Mesendoderm (in vitro differentiated cells): ENCODE results near the gene CA14.
A peak's percentile ranks its signal among the peaks of the same experiment; 100 is the strongest.

Experiments
- DNase-seq: peaks from one replicate; pipeline ENCODE4 v3.0.0; 2013
- H2AK5ac ChIP-seq: 2 replicates; pipeline ENCODE4 v1.6.1; 2013; ENCODE audit warnings: low read length, inconsistent platforms
- H2BK120ac ChIP-seq: 2 replicates; pipeline ENCODE4 v1.6.1; 2013; ENCODE audit warnings: low read depth, mild to moderate bottlenecking, low read length, moderate library complexity, mixed read lengths
- H2BK15ac ChIP-seq: replicated peaks from 2 replicates; pipeline ENCODE4 v1.6.1; 2013; ENCODE audit warnings: low read depth, mild to moderate bottlenecking, moderate library complexity
- H2BK5ac ChIP-seq: 2 replicates; pipeline ENCODE4 v1.6.1; 2013; ENCODE audit warnings: low read length, inconsistent platforms
- H3K18ac ChIP-seq: 2 replicates; pipeline ENCODE4 v1.6.1; 2013; ENCODE audit warnings: mild to moderate bottlenecking, low read length, mixed read lengths
- H3K23ac ChIP-seq: one replicate; pipeline ENCODE4 v1.6.1; 2013; ENCODE audit warnings: low read length
- H3K27ac ChIP-seq: 2 replicates; pipeline ENCODE4 v1.5.1; 2013; ENCODE audit warnings: low read depth, mild to moderate bottlenecking, inconsistent platforms, low read length, moderate library complexity
- H3K27me3 ChIP-seq: 2 replicates; pipeline ENCODE4 v1.6.1; 2013; ENCODE audit warnings: low read length, control low read depth, mild to moderate bottlenecking, inconsistent platforms; ENCODE audit not compliant: insufficient read depth, poor library complexity
- H3K36me3 ChIP-seq: 2 replicates; pipeline ENCODE4 v1.6.1; 2013; ENCODE audit warnings: low read length, inconsistent platforms; ENCODE audit not compliant: control insufficient read depth, insufficient read depth
- H3K4ac ChIP-seq: one replicate; pipeline ENCODE4 v1.6.1; 2013; ENCODE audit warnings: low read depth, mild to moderate bottlenecking, low read length, moderate library complexity
- H3K4me1 ChIP-seq: 2 replicates; pipeline ENCODE4 v1.6.1; 2013; ENCODE audit warnings: low read depth, low read length, inconsistent platforms; ENCODE audit not compliant: control insufficient read depth
- H3K4me2 ChIP-seq: 2 replicates; pipeline ENCODE4 v1.6.1; 2013; ENCODE audit warnings: low read length
- H3K4me3 ChIP-seq: 2 replicates; pipeline ENCODE4 v1.5.1; 2013; ENCODE audit warnings: mild to moderate bottlenecking, low read length
- H3K56ac ChIP-seq: one replicate; pipeline ENCODE4 v1.6.1; 2013; ENCODE audit warnings: low read length
- H3K79me1 ChIP-seq: 2 replicates; pipeline ENCODE4 v1.6.1; 2013; ENCODE audit warnings: low read length, inconsistent platforms
- H3K79me2 ChIP-seq: 2 replicates; pipeline ENCODE4 v1.6.1; 2013; ENCODE audit warnings: mild to moderate bottlenecking, low read length; ENCODE audit not compliant: control insufficient read depth, insufficient read depth
- H3K9ac ChIP-seq: 2 replicates; pipeline ENCODE4 v1.6.1; 2013; ENCODE audit warnings: low read length, inconsistent platforms
- H4K5ac ChIP-seq: one replicate; pipeline ENCODE4 v1.6.1; 2013; ENCODE audit warnings: low read length
- H4K8ac ChIP-seq: one replicate; pipeline ENCODE4 v1.6.1; 2013; ENCODE audit warnings: low read depth, mild to moderate bottlenecking, control low read depth, low read length, moderate library complexity
- WGBS: extraction: QIAGEN DNeasy Blood & Tissue Kit; methylation state at CpG from one replicate; pipeline ENCODE4 v1.1.7; 2013; ENCODE audit warnings: low lambda C conversion rate, missing lambda C conversion rate; ENCODE audit not compliant: insufficient coverage; ENCODE audit errors: extremely low coverage; 5-methylcytosine and 5-hydroxymethylcytosine counted together

Gene CA14

DNA sequence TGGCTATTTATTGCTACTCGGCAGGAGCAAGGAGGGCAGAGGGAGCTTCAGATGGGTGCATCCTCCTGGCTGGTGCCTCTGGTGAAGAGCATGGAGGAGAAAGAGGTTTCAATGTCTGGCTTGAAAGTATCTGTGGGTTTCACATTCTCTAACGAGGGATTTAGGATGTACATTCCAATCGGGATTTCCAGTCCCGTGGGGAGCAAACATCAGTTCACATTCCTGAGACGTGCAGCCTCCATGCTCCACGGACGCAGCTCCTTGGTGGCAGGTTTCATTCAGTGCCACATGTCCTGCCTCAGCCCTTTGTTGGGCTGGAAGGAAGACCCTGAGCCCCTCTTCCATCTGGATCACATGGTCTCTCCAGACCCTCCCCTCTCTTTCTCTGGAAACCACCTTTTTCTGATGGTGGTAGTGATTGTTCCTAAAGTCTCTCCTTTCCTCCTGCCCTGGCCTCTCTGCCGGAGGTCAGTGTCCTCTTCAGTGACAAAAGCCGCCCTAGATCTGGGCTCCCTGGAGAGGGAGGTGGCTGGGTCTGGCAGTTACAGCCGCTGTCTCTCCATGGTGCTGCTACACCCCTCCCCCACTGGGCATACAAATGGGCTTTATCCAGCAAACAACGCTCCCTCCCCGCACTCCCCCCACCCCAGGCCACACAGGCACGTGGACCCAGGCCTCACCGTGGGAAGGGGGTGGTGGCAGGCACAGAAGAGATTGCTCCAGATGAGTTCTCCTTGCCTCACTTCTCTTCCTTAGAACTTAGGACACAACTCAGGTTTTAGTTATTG lies 826 bp upstream of the CA14 start:
- DNase-seq: peak; percentile 85
- H2BK120ac ChIP-seq: peak overlapping the region; percentile 54

GRCh38 chr1:150259217-150259616 lies 1.6 kb downstream of the CA14 start:
- no peak for DNase-seq
- H3K18ac ChIP-seq: peak overlapping the region; percentile 96
- H3K23ac ChIP-seq: no peak overlapping the region
- no peak overlapping the region for H4K8ac ChIP-seq
- WGBS: no CpG with 5 or more reads among the region's 4 CpGs
- H3K4me2 ChIP-seq: peak overlapping the region; percentile 48
- no peaks in the 10 kb centered on the region for H3K36me3 ChIP-seq
- peak overlapping the region; percentile 81 for H2BK5ac ChIP-seq
- peak overlapping the region; percentile 12 for H2AK5ac ChIP-seq
- peaks cover 7% of the 10 kb centered on the region for H3K79me2 ChIP-seq
- peaks cover 9% of the 10 kb centered on the region for H3K4me1 ChIP-seq
- peak overlapping the region; percentile 18 for H3K4me3 ChIP-seq
- H2BK120ac ChIP-seq: peak overlapping the region; percentile 62
- no peaks in the 10 kb centered on the region for H3K27me3 ChIP-seq
- H3K79me1 ChIP-seq: peaks cover 6% of the 10 kb centered on the region
- no peak overlapping the region for H4K5ac ChIP-seq
- peak overlapping the region; percentile 90 for H3K56ac ChIP-seq
- H3K27ac ChIP-seq: peak overlapping the region; percentile 88
- H3K9ac ChIP-seq: peak overlapping the region; percentile 88
- no peak overlapping the region for H2BK15ac ChIP-seq
- H3K4ac ChIP-seq: peak overlapping the region; percentile 56

More for the DNA sequence above, 826 bp upstream of the CA14 start:
- Histone ChIP-seq H3K56ac (peak overlapping the region; percentile 90), H3K4me3 (peak overlapping the region; percentile 55), H3K4ac (peak overlapping the region; percentile 88), H2AK5ac (peak overlapping the region; percentile 12), H3K27ac (peak overlapping the region; percentile 88), H3K36me3 (no peaks in the 10 kb centered on the region), H3K4me2 (peak overlapping the region; percentile 48), H4K8ac (no peak overlapping the region), H3K4me1 (peaks cover 9% of the 10 kb centered on the region), H3K79me2 (peaks cover 7% of the 10 kb centered on the region), H3K23ac (no peak overlapping the region), H3K18ac (peak overlapping the region; percentile 77), H4K5ac (no peak overlapping the region), H2BK15ac (no peak overlapping the region), H3K27me3 (no peaks in the 10 kb centered on the region), H2BK5ac (peak overlapping the region; percentile 94), H3K9ac (peak overlapping the region; percentile 88), H3K79me1 (peaks cover 6% of the 10 kb centered on the region)
- WGBS: no CpG with 5 or more reads among the region's 14 CpGs

DNA sequence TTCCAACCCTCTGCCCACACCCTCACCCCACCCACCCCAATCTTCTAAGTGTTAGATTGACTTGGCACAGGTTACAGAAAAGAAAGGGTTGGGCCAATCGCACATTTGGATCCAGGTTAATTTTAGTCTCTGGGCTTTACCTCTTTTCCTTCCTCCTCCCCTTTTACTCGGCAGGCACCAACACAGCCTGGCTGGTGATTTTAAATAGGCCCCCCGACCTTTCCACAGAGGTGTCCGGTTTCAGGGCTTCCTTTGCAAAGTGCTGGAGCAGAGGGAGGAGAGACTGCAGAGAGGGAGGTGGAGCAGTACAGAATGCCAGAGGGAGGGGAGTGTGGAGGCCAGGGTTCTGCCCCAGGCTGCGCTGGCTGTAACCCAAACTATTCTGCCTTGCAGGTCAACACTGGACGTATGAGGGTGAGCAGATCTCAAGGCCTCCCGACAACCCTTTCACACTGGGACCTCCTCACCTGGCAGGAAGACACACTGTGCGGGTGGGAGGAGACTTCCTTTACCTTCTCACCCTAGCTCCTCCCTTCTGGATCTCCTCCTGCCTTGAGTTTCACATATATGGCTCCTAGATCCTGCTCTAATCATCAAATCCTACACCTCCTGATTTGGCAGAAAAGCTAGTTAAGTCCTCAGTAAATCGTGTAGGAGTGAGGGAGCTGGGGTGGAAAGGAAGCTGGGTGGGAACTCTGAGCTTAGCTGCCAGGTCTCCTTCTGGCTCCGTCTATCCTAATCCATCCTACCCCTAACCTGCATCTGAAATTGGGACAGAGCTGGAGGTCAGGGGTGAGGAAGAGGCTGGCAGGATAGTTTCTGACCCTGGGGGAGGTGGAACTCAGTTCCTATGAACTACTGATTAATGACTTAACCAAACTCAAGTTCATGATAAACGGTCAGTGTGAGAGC lies 2.4 kb downstream of the CA14 start:
- peak overlapping the region; percentile 81 for H2BK5ac ChIP-seq
- no peak overlapping the region for H4K8ac ChIP-seq
- H3K79me1 ChIP-seq: peaks cover 7% of the 10 kb centered on the region
- H2BK120ac ChIP-seq: peak overlapping the region; percentile 62
- H3K4ac ChIP-seq: peak overlapping the region; percentile 56
- H3K4me2 ChIP-seq: peak overlapping the region; percentile 48
- H2BK15ac ChIP-seq: no peak overlapping the region
- peaks cover 2% of the 10 kb centered on the region for H3K36me3 ChIP-seq
- H3K9ac ChIP-seq: peak overlapping the region; percentile 88
- peaks cover 9% of the 10 kb centered on the region for H3K4me1 ChIP-seq
- peak overlapping the region; percentile 88 for H3K27ac ChIP-seq
- WGBS: no CpG with 5 or more reads among the region's 11 CpGs
- no peak overlapping the region for H2AK5ac ChIP-seq
- no peak overlapping the region for H4K5ac ChIP-seq
- H3K18ac ChIP-seq: peak overlapping the region; percentile 96
- H3K79me2 ChIP-seq: peaks cover 7% of the 10 kb centered on the region
- no peaks in the 10 kb centered on the region for H3K27me3 ChIP-seq
- no peak overlapping the region for H3K23ac ChIP-seq
- peak overlapping the region; percentile 90 for H3K56ac ChIP-seq
- peak overlapping the region; percentile 18 for H3K4me3 ChIP-seq
- DNase-seq: peak; percentile 94

DNA sequence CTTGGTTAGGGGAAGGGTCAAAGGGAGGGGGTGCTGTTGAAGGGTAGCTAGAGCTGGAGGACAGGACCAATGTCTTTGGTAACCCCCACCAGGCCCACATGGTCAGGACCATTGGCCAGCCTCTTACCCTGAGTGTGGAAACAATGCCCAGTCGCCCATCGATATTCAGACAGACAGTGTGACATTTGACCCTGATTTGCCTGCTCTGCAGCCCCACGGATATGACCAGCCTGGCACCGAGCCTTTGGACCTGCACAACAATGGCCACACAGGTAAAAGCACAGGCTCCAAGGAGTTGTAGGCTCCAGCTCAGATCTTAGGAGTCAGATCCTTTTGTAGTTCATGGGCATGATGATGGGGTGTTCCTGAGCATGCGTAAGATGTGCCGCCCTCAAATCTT lies 3.8 kb downstream of the CA14 start:
- peaks cover 8% of the 10 kb centered on the region for H3K79me2 ChIP-seq
- H3K9ac ChIP-seq: no peak overlapping the region
- H3K23ac ChIP-seq: no peak overlapping the region
- H2BK120ac ChIP-seq: no peak overlapping the region
- no peak overlapping the region for H4K8ac ChIP-seq
- peaks cover 4% of the 10 kb centered on the region for H3K36me3 ChIP-seq
- H4K5ac ChIP-seq: no peak overlapping the region
- no peak overlapping the region for H3K4me3 ChIP-seq
- H3K18ac ChIP-seq: no peak overlapping the region
- no peak overlapping the region for H3K56ac ChIP-seq
- no peak overlapping the region for H2AK5ac ChIP-seq
- H3K79me1 ChIP-seq: peaks cover 11% of the 10 kb centered on the region
- H2BK5ac ChIP-seq: no peak overlapping the region
- no CpG with 5 or more reads among the region's 6 CpGs for WGBS
- H3K4me2 ChIP-seq: no peak overlapping the region
- no peak overlapping the region for H2BK15ac ChIP-seq
- peaks cover 8% of the 10 kb centered on the region for H3K4me1 ChIP-seq
- H3K27me3 ChIP-seq: no peaks in the 10 kb centered on the region
- no peak overlapping the region for H3K27ac ChIP-seq
- DNase-seq: no peak
- no peak overlapping the region for H3K4ac ChIP-seq

DNA sequence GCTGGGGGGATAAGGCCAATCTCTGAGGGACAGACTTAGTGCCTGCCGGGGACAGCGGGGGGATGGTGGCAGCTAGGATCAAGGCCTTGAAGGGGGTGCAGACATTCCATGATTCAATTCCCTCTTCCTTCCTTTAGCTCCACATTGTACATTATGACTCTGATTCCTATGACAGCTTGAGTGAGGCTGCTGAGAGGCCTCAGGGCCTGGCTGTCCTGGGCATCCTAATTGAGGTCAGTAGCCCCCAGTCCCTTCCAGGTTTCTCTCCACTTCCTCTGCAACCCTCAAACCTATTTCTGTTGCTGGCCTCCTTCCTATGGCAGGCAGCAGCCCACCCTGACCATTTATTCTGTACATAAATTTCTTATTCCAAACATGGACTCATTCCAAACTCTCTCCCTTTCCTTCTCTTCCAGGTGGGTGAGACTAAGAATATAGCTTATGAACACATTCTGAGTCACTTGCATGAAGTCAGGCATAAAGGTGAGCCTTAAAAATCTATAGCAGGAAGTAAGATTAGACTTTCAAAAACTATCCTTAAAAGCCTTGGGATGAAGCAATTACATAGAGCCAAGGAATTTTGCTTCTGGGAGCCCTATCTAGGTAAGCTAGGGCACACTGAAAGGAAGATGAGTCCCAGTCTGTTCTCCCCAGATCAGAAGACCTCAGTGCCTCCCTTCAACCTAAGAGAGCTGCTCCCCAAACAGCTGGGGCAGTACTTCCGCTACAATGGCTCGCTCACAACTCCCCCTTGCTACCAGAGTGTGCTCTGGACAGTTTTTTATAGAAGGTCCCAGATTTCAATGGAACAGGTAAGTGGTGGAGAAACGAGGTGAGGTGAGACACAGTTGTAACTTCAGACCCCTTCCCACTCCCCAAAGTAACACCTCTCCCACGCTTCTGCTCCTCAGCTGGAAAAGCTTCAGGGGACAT lies 5.1 kb downstream of the CA14 start:
- H4K8ac ChIP-seq: no peak overlapping the region
- H3K4me1 ChIP-seq: peaks cover 9% of the 10 kb centered on the region
- no peak overlapping the region for H3K18ac ChIP-seq
- H3K4me2 ChIP-seq: no peak overlapping the region
- H3K79me2 ChIP-seq: peaks cover 20% of the 10 kb centered on the region
- H3K56ac ChIP-seq: peak overlapping the region; percentile 3
- H3K4ac ChIP-seq: no peak overlapping the region
- no peak overlapping the region for H2AK5ac ChIP-seq
- no peaks in the 10 kb centered on the region for H3K27me3 ChIP-seq
- H3K9ac ChIP-seq: no peak overlapping the region
- H2BK5ac ChIP-seq: no peak overlapping the region
- no CpG with 5 or more reads among the region's 6 CpGs for WGBS
- no peak overlapping the region for H2BK15ac ChIP-seq
- H3K36me3 ChIP-seq: peaks cover 6% of the 10 kb centered on the region
- no peak for DNase-seq
- H3K79me1 ChIP-seq: peaks cover 20% of the 10 kb centered on the region
- H3K4me3 ChIP-seq: no peak overlapping the region
- H2BK120ac ChIP-seq: no peak overlapping the region
- H3K27ac ChIP-seq: no peak overlapping the region
- H3K23ac ChIP-seq: no peak overlapping the region
- H4K5ac ChIP-seq: no peak overlapping the region
